Measurements from ENCODE around the gene KCNB1. TPM values are rescaled to one million over a fixed set of nuclear protein-coding genes. Genes with fewer than 3 reads are reported as not detected.

Gene KCNB1
- total and polyA plus RNA-seq, 2 of the 4 experiments (the other 2 are of a cell fraction): 0.05 TPM; not detected in 1

DNA sequence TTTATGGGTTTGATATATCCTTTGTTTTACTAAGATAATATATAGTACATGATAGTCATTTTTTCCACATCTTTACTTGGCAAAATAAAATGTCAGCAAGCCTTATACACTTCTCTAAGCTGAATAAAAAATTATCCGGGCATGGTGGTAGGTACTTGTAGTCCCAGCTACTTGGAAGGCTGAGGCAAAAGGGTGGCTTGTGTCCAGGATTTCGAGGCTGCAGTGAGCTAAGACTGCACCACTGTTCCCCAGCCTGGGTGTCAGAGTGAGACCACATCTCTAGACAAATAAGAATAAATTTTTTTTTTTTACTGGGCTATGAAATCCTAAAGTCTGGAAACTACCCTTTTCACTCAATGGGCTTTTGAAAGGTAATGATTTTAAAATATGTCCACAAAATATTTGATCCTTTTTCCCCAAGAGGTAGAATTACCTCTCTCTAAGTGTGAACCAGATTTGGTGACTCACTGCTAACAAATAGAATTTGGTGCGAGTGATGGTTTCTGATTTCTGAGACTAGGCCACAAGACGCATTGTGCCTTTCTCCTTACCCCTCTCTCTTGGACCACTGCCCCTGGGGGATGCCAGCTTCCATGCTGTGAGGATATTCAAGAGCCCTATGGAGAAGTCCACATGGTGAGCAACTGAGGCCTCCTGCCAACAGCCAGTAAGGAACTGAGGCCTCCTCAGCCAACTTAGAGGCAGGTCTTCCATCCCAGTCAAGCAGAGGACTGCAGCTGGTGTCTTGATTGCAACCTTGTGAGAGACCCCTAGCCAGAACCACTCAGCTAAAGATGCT is 120.4 kb downstream of the KCNB1 start:
- no peaks in the 10 kb centered on the region for H4K20me1 ChIP-seq (ENCODE audit: insufficient read depth, low read length)
- no TSS peak for BruUV-seq (replicated peaks)
- ChIA-PET POLR2A (ENCODE audit: unreplicated experiment) (no interaction called here), CTCF (no interaction called here)
- H4K8ac ChIP-seq (ENCODE audit: low read depth in 2 of 2, low read length in 2 of 2): no peak overlapping the region
- no peak overlapping the region for H2AFZ ChIP-seq (replicated peaks; ENCODE audit: low read length, poor library complexity)
- TF ChIP-seq MXI1 (IDR thresholded peaks at IDR 0.05; ENCODE audit: borderline replicate concordance, low read depth, low read length) (no peak), MAZ (IDR thresholded peaks at IDR 0.05; ENCODE audit: borderline replicate concordance, low read depth, low read length) (no peak), NFE2L2 (IDR thresholded peaks at IDR 0.05; ENCODE audit: low read depth, low read length) (no peak)
- TF ChIP-seq, protein P1, sequence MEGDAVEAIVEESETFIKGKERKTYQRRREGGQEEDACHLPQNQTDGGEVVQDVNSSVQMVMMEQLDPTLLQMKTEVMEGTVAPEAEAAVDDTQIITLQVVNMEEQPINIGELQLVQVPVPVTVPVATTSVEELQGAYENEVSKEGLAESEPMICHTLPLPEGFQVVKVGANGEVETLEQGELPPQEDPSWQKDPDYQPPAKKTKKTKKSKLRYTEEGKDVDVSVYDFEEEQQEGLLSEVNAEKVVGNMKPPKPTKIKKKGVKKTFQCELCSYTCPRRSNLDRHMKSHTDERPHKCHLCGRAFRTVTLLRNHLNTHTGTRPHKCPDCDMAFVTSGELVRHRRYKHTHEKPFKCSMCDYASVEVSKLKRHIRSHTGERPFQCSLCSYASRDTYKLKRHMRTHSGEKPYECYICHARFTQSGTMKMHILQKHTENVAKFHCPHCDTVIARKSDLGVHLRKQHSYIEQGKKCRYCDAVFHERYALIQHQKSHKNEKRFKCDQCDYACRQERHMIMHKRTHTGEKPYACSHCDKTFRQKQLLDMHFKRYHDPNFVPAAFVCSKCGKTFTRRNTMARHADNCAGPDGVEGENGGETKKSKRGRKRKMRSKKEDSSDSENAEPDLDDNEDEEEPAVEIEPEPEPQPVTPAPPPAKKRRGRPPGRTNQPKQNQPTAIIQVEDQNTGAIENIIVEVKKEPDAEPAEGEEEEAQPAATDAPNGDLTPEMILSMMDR (conservative IDR thresholded peaks at IDR 0.05; ENCODE audit: low read depth, low read length): no peak
- peaks cover 54% of the 10 kb centered on the region for H3K27me3 ChIP-seq (ENCODE audit: control insufficient read depth, insufficient read depth, low read length)
- no peak overlapping the region for H4K91ac ChIP-seq (ENCODE audit: insufficient read depth, low read depth, low read length)
- dilution Hi-C loops (cut with HindIII; ENCODE audit: low sequenced_read_pairs, unreplicated experiment) (no loop called here), intact Hi-C loops (cut with micrococcal nuclease) (no loop called here), in situ Hi-C loops (cut with MboI; ENCODE audit: low sequenced_read_pairs) (no loop called here)
- H3K36me3 ChIP-seq (ENCODE audit: control insufficient read depth, insufficient read depth, low read length): no peaks in the 10 kb centered on the region
- DNase-seq (no peak), ATAC-seq (ENCODE audit: low read depth) (no peak)
- no peak overlapping the region for H3K9ac ChIP-seq (ENCODE audit: low read depth, low read length)
- no peaks in the 10 kb centered on the region for H3K9me1 ChIP-seq (ENCODE audit: insufficient read depth, low read length)
- H3K4me2 ChIP-seq (ENCODE audit: low read depth, low read length): no peak overlapping the region
- WGBS, 2 experiments (ENCODE audit: extremely low coverage in 2 of 2, insufficient read length in 1 of 2): no CpG with 5 or more reads among the region's 4 CpGs
- H2AK9ac ChIP-seq (replicated peaks; ENCODE audit: low read depth, low read length, poor library complexity): no peak overlapping the region
- no peak overlapping the region for H3K14ac ChIP-seq (replicated peaks; ENCODE audit: low read depth, low read length)
- no peaks in the 10 kb centered on the region for H3K9me3 ChIP-seq (ENCODE audit: control insufficient read depth, insufficient read depth, low read length)
- H3K27ac ChIP-seq (ENCODE audit: insufficient read depth, low read length): no peak overlapping the region
- H3K23ac ChIP-seq (ENCODE audit: low read depth, low read length): no peak overlapping the region
- H3K56ac ChIP-seq (ENCODE audit: extremely low read depth, insufficient read depth, low read length): no peak overlapping the region
- no peak overlapping the region for H2BK20ac ChIP-seq (ENCODE audit: low read depth, low read length)
- H2BK5ac ChIP-seq (ENCODE audit: low read depth, low read length, poor library complexity, severe bottlenecking): no peak overlapping the region
- no peak overlapping the region for H2BK120ac ChIP-seq (ENCODE audit: low read depth, low read length)
- no peak overlapping the region for H4K5ac ChIP-seq (ENCODE audit: low read depth, low read length)
- H3K4me1 ChIP-seq (ENCODE audit: control insufficient read depth, insufficient read depth, low read length): no peaks in the 10 kb centered on the region
- H3K79me1 ChIP-seq (ENCODE audit: low read depth in 1 of 2, low read length in 2 of 2): no peaks in the 10 kb centered on the region
- no peak overlapping the region for H3K18ac ChIP-seq (ENCODE audit: low read depth, low read length)
- no peak overlapping the region for H2BK15ac ChIP-seq (ENCODE audit: low read depth, low read length)
- H2AK5ac ChIP-seq (ENCODE audit: low read depth, low read length): no peak overlapping the region
- no peak overlapping the region for H3K4me3 ChIP-seq (ENCODE audit: insufficient read depth, low read depth, low read length)
- H3K4ac ChIP-seq (ENCODE audit: low read depth, low read length): no peak overlapping the region

Measured in IMR-90 (cell line).